Measurements from ENCODE around the gene B4GALNT2. TPM values are rescaled to one million over a fixed set of nuclear protein-coding genes. Genes with fewer than 3 reads are reported as not detected.
A peak's percentile ranks its signal among the peaks of the same experiment; 100 is the strongest.

B4GALNT2 gene
- total and polyA plus RNA-seq, 2 of the 8 experiments (the other 6 are each of a cell fraction or from before 2014, with no cell fraction given), result not detected

GRCh38 chr17:49132317-49132698 lies 261 bp upstream of the B4GALNT2 start:
- CTCF ChIA-PET (ENCODE audit: partially characterized antibody), result interaction anchor here (1.0 kb wide), 1 partner anchor 15 kb away, joined by 4 read pairs; no protein-coding TSS in a partner anchor
- Histone ChIP-seq H2AK5ac (ENCODE audit: low read depth, low read length) (no peak overlapping the region), H3K56ac (replicated peaks; ENCODE audit: insufficient read length, low read depth, low read length) (no peak overlapping the region), H3K36me3 (ENCODE audit: control insufficient read depth in 2 of 4, insufficient read depth in 4 of 4, low read length in 3 of 4) (no peaks in the 10 kb centered on the region), H3K4me2 (ENCODE audit: insufficient read depth in 1 of 2, low read depth in 2 of 2, low read length in 2 of 2) (peak overlapping the region; percentile 82 to 93), H4K5ac (ENCODE audit: insufficient read length, low read depth, low read length) (no peak overlapping the region), H3K4me1 (replicated peaks in 1 of 4; ENCODE audit: control insufficient read depth in 3 of 4, insufficient read depth in 4 of 4, low read length in 3 of 4) (peaks cover 0 to 2% (median 0%) of the 10 kb centered on the region in 4 experiments; a peak in 3 of 7 replicates), H2BK5ac (ENCODE audit: low read depth, low read length) (no peak overlapping the region), H3K14ac (ENCODE audit: insufficient read length) (no peak overlapping the region), H2AFZ (ENCODE audit: low read length) (no peak overlapping the region; the same call in 1 of the 2 replicates), H3K9me3 (ENCODE audit: insufficient read depth in 2 of 2, low read depth in 1 of 2, low read length in 1 of 2) (peaks cover 9 to 20% of the 10 kb centered on the region in 2 experiments; a peak in 3 of 4 replicates), H3K4ac (replicated peaks; ENCODE audit: insufficient read length, low read depth, low read length) (no peak overlapping the region), H3K18ac (ENCODE audit: extremely low read depth, low read length) (no peak overlapping the region), H3K27me3 (replicated peaks in 1 of 4; ENCODE audit: control insufficient read depth in 3 of 4, extremely low read depth in 1 of 4, insufficient read depth in 3 of 4, low read length in 3 of 4) (peaks cover 16 to 33% (median 29%) of the 10 kb centered on the region in 4 experiments), H3K79me1 (ENCODE audit: low read depth, low read length) (no peaks in the 10 kb centered on the region), H3K79me2 (ENCODE audit: control insufficient read depth in 1 of 2, insufficient read depth in 2 of 2, low read length in 2 of 2) (no peaks in the 10 kb centered on the region), H3K4me3 (ENCODE audit: extremely low read depth in 1 of 4, insufficient read depth in 2 of 4, low read depth in 3 of 4, low read length in 4 of 4) (peak overlapping the region; percentile 36 to 66 (median 58)), H4K91ac (replicated peaks; ENCODE audit: insufficient read length, low read length) (no peak overlapping the region), H3K9ac (replicated peaks in 1 of 4; ENCODE audit: extremely low read depth in 1 of 4, low read depth in 3 of 4, low read length in 3 of 4) (no peak overlapping the region), H2BK15ac (ENCODE audit: low read length) (no peak overlapping the region), H3K23ac (ENCODE audit: insufficient read length) (no peak overlapping the region), H2BK12ac (ENCODE audit: low read depth, low read length) (no peak overlapping the region), H3K23me2 (ENCODE audit: low read depth, low read length) (peaks cover 10% of the 10 kb centered on the region; the same call in 1 of the 2 replicates), H4K20me1 (replicated peaks in 1 of 2; ENCODE audit: control insufficient read depth in 1 of 2, insufficient read depth in 2 of 2, low read length in 2 of 2) (no peaks in the 10 kb centered on the region), H2BK120ac (replicated peaks; ENCODE audit: low read depth, low read length) (no peak overlapping the region), H2BK20ac (ENCODE audit: low read length) (no peak overlapping the region), H3K27ac (ENCODE audit: low read depth, low read length) (no peak overlapping the region), H4K8ac (ENCODE audit: extremely low read depth, insufficient read depth, low read length) (peak overlapping the region; percentile 79)
- DNase-seq (ENCODE audit: low read depth in 1 of 2, low spot score in 2 of 2), result no peak
- POLR2A ChIA-PET (ENCODE audit: partially characterized antibody), result interaction anchor here (0.6 kb wide), 1 partner anchor 27 kb away, joined by 3 read pairs; no protein-coding TSS in a partner anchor
- FAIRE-seq, result no peak
- 9% methylated on average over 17 of the region's 22 CpGs; no CpG with 5 or more reads in 1 of the 2 experiments for WGBS, 2 experiments (ENCODE audit: extremely low coverage in 1 of 2, insufficient coverage in 1 of 2, insufficient read length in 1 of 2, insufficient replicate concordance in 2 of 2, low coverage in 1 of 2, low lambda C conversion rate in 2 of 2, missing lambda C conversion rate in 1 of 2)
- no peak for TF ChIP-seq CHD1 (IDR thresholded peaks at IDR 0.05; ENCODE audit: low read depth, low read length)
- TF ChIP-seq CHD2 (IDR thresholded peaks at IDR 0.05; ENCODE audit: low read length), result no peak
- TF ChIP-seq EGR1 (IDR thresholded peaks at IDR 0.05; ENCODE audit: borderline replicate concordance, low read depth, low read length), result no peak
- no peak for TF ChIP-seq KDM4A (IDR thresholded peaks at IDR 0.05; ENCODE audit: low read depth, low read length, severe bottlenecking)
- TF ChIP-seq SIX5 (IDR thresholded peaks at IDR 0.05; ENCODE audit: low read depth, low read length), result no peak
- TF ChIP-seq TAF1 (IDR thresholded peaks at IDR 0.05; ENCODE audit: low read depth, low read length), result no peak
- no peak for TF ChIP-seq FOSL1 (IDR thresholded peaks at IDR 0.05; ENCODE audit: insufficient read depth, low read depth, low read length)
- TF ChIP-seq SAP30 (IDR thresholded peaks at IDR 0.05; ENCODE audit: insufficient read depth, insufficient replicate concordance, low read length), result no peak
- no peak for TF ChIP-seq RNF2 (IDR thresholded peaks at IDR 0.05; ENCODE audit: borderline replicate concordance, low read depth, low read length, missing control alignments, poor library complexity, severe bottlenecking)
- TF ChIP-seq ZNF274 (IDR thresholded peaks at IDR 0.05; ENCODE audit: borderline replicate concordance, extremely low read depth, low read length), result no peak
- no peak for TF ChIP-seq SP2 (IDR thresholded peaks at IDR 0.05; ENCODE audit: low read length)
- no peak for TF ChIP-seq GTF2F1 (IDR thresholded peaks at IDR 0.05; ENCODE audit: borderline replicate concordance, low read depth, low read length)
- no peak for TF ChIP-seq PHF8 (conservative IDR thresholded peaks at IDR 0.05; ENCODE audit: low read depth, low read length)
- TF ChIP-seq CBX8 (IDR thresholded peaks at IDR 0.05; ENCODE audit: borderline replicate concordance, low read depth, low read length), result no peak
